Heart left ventricle (tissue), 13 donors: Measurements from ENCODE around the gene RPA1.

Experiments
- CTCF ChIP-seq, 12 donors: fragments of 200-600 bp; sonication (generic) in 4 of 12; IDR thresholded peaks; one replicate each; pipeline versions ENCODE4 v1.5.0 to v1.8.0; 2018 to 2022; ENCODE audit warnings: antibody characterized with exemption in 12 of 12, mild to moderate bottlenecking in 5 of 12
- POLR2A ChIP-seq, 2 donors: fragments of 450-650 bp; IDR thresholded peaks; one replicate each; pipeline ENCODE4 v1.6.1; 2017; ENCODE audit warnings: antibody characterized with exemption in 2 of 2, mild to moderate bottlenecking in 2 of 2, moderate library complexity in 2 of 2
- donor health status: ischemic (EF 13 %, LVEDD 7.1; RV severe dilation, severe dysfunction).
- donor health status: DM: no; HTN: yes; CAD: no.
- donor health status: DM: no; HTN: no; CAD: no.
- donor health status: ischemic (EF 25% LVEDD 6.9; RV normal size, moderate dysfunction).
- donor health status: ischemic (EF 25% LVEDD 5.7; RV mildly dilated, moderate dysfunction).
- donor health status: ischemic (EF 35%, LVEDD 5.7; RV mildly dilated, moderate dysfunction).
- donor health status: nonischemic (EF 11% LVEDD 7.7; RV severe dilation, severe dysfunction).
- donor health status: DM: yes; HTN: yes; CAD: no.
- donor health status: PGD.
- donor health status: ischemic (EF 29% LVEDD 5.4; RV normal size, mild dysfunction).
- donor health status: nonischemic (EF 23%, LVEDD 6.1; RV moderate dilation, normal function).

- no peak for TF ChIP-seq POLR2A (IDR thresholded peaks at IDR 0.05)
- TF ChIP-seq CTCF (IDR thresholded peaks at IDR 0.05), result no peak
Observed at GRCh38 chr17:1830288-1830687, 483 bp downstream of the RPA1 start.
